K562 (cell line): ENCODE results near the gene XRN1. TPM values are rescaled to one million over a fixed set of nuclear protein-coding genes. Genes with fewer than 3 reads are reported as not detected.
A peak's percentile ranks its signal among the peaks of the same experiment; 100 is the strongest.

Experiments used
- BDP1 ChIP-seq: IDR thresholded peaks from 3 replicates; pipeline ENCODE4 v1.6.1; 2011; ENCODE audit not compliant: insufficient read length, insufficient read depth
- CEBPB ChIP-seq: fragments of 450-650 bp; IDR thresholded peaks from 2 replicates; pipeline ENCODE4 v1.6.1; 2016; ENCODE audit warnings: missing genetic modification characterization, missing compliant biosample characterization
- CREBBP ChIP-seq: IDR thresholded peaks from one replicate; pipeline ENCODE4 v1.6.1; 2012; ENCODE audit warnings: low read depth, mild to moderate bottlenecking, control low read depth, inconsistent platforms, low read length
- EP400 ChIP-seq: fragments of 450-650 bp; IDR thresholded peaks from 2 replicates; pipeline ENCODE4 v1.6.1; 2017; ENCODE audit warnings: antibody characterized with exemption, mild to moderate bottlenecking, moderate library complexity
- MYC ChIP-seq, 2 experiments: fragments of 250-450 bp in 1 of 2; sonication (Bioruptor Pico) in 1 of 2; IDR thresholded peaks; 2 replicates each; pipeline versions ENCODE4 v1.5.1 to v1.6.1; 2012 to 2021; ENCODE audit warnings: low read depth in 2 of 2, borderline replicate concordance in 1 of 2, improper control_type of control experiment in 1 of 2, low read length in 1 of 2, mild to moderate bottlenecking in 1 of 2, moderate library complexity in 1 of 2
- NR4A1 ChIP-seq, 2 experiments: fragments of 250-450 bp in 1 of 2; fragments of 450-650 bp in 1 of 2; sonication (Bioruptor Pico) in 1 of 2; IDR thresholded peaks; 2 replicates each; pipeline versions ENCODE4 v1.4.0 to v1.6.1; 2016 to 2020; ENCODE audit warnings: mild to moderate bottlenecking in 2 of 2, missing compliant biosample characterization in 1 of 2, missing genetic modification characterization in 1 of 2, moderate library complexity in 1 of 2
- PHF20 ChIP-seq: fragments of 450-650 bp; IDR thresholded peaks from 2 replicates; pipeline ENCODE4 v1.6.1; 2018; ENCODE audit not compliant: partially characterized antibody
- SAFB ChIP-seq: fragments of 200-400 bp; formaldehyde crosslinking; IDR thresholded peaks from 2 replicates; pipeline ENCODE4 v1.6.1; 2017; ENCODE audit warnings: low read depth, low read length, borderline replicate concordance
- SRSF9 ChIP-seq: fragments of 200-400 bp; formaldehyde crosslinking; IDR thresholded peaks from 2 replicates; pipeline ENCODE4 v1.6.1; 2017; ENCODE audit warnings: low read depth, low read length, borderline replicate concordance
- TEAD2 ChIP-seq: fragments of 450-650 bp; IDR thresholded peaks from 2 replicates; pipeline ENCODE4 v1.6.1; 2016; ENCODE audit warnings: missing genetic modification characterization, control low read depth, missing compliant biosample characterization
- ZEB2 ChIP-seq: fragments of 450-650 bp; IDR thresholded peaks from 2 replicates; pipeline ENCODE4 v1.6.1; 2016
- ZKSCAN1 ChIP-seq: fragments of 150-350 bp; IDR thresholded peaks from 2 replicates; pipeline ENCODE4 v1.6.1; 2016; ENCODE audit warnings: low read depth, low read length
- polyA plus RNA-seq, 8 experiments: library from polyadenylated mRNA; depleted of rRNA in 4 of 8; stranded (reverse) in 5 of 8; unstranded in 3 of 8; fragments of >200 nt; fragmentation: Nextera tagmentation in 2 of 8; fragmentation: Illumina TruSeq in 1 of 8; extraction: Ambion mirVana in 2 of 8; extraction: Trizol in 1 of 8; gene quantifications; 2 replicates each; pipeline versions ENCODE4 v1.2.1 to v1.2.3, GENCODE V29; 2011 to 2014; ENCODE audit warnings: inconsistent platforms in 1 of 8, missing spikeins in 1 of 8
- total RNA-seq, 7 experiments: library from RNA; depleted of rRNA in 6 of 7; stranded (reverse); fragments of >200 nt in 6 of 7; fragmentation: Illumina TruSeq in 2 of 7; extraction: Trizol in 2 of 7; gene quantifications; 2 replicates each; pipeline versions ENCODE4 v1.2.1 to v1.2.3, GENCODE V29; 2011 to 2021; ENCODE audit warnings: low replicate concordance in 1 of 7
- TF ChIP-seq, protein P1 (sequence below), 3 experiments: fragments of 200-800 bp in 1 of 3; fragments of 250-450 bp in 1 of 3; fragments of 450-650 bp in 1 of 3; sonication (Bioruptor Pico) in 1 of 3; sonication (Bioruptor generic) in 1 of 3; formaldehyde crosslinking in 1 of 3; IDR thresholded peaks; 2 replicates each; pipeline versions ENCODE4 v1.6.1 to v1.8.0; 2016 to 2022; ENCODE audit warnings: mild to moderate bottlenecking in 2 of 3, missing genetic modification characterization in 2 of 3, missing compliant biosample characterization in 1 of 3, moderate library complexity in 1 of 3
- TF ChIP-seq, protein P2 (sequence below): sonication (generic); formaldehyde crosslinking; IDR thresholded peaks from 2 replicates; pipeline ENCODE4 v1.8.1; 2023; ENCODE audit warnings: missing genetic modification reagents, mild to moderate bottlenecking, borderline replicate concordance

The XRN1 gene
- total and polyA plus RNA-seq, 9 of the 15 experiments (the other 6 are each of a cell fraction or from before 2014, with no cell fraction given): 3.1 to 28.4 (median 17.2) TPM

DNA sequence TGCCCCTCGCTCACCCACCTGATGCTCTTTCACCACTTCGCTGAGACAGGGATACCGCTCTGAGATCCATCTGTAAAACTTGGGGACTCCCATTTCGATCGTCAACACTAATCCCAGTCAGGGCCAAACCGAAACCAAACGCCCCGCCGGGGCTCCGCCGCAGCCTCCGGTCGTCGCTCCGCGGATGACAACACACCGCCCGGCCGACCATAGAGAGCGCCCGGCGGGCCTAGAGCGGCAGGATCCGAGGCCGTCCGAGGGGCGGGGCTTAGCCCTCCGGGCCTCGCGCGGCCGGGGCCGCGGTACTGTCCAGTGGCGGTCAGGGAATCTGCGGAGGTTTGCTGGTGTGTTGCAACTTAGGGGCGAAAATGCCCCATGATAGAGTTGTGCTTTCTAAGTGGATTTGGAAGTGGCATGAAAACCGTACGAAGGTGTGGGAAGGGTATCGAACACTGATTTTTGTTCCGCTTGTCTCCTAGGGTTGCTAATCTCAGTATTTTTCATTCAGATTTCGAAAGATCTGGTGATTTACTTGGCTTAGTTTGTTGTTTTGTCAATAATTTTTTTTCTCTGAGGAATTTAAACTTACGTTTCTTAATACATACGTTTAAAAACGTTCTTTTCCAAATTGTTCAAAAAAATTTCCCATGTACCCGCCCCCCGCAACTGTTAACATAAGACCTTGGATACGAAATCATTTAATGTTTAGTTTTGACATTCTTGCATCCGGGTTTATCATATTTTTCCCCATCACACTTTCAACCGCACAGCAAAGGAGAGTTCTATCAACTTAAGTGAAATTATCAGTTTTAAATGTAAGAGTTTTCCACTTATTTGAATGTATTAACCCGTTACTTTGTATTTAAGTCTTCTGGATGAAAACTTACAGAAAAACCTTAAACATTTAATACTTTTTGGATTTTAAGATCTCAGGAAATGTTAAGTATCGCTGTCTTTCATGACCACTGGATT, at the start of gene XRN1 (continued):
- TF ChIP-seq CEBPB (tag) (peak; percentile 97), ZEB2 (no peak), MYC (IDR thresholded peaks at IDR 0.05; ENCODE audit: low read depth, low read length) (peak; percentile 80), MYC (CRISPR knock-in tag; IDR thresholded peaks at IDR 0.05; ENCODE audit: borderline replicate concordance, low read depth) (no peak), PHF20 (peak; percentile 90), ZKSCAN1 (no peak), SRSF9 (no peak), CREBBP (no peak), SAFB (no peak), EP400 (peak; percentile 75), NR4A1 (CRISPR knock-in tag; IDR thresholded peaks at IDR 0.05) (no peak), NR4A1 (tag; IDR thresholded peaks at IDR 0.05) (no peak), TEAD2 (no peak), BDP1 (no peak)
- TF ChIP-seq, protein P1, sequence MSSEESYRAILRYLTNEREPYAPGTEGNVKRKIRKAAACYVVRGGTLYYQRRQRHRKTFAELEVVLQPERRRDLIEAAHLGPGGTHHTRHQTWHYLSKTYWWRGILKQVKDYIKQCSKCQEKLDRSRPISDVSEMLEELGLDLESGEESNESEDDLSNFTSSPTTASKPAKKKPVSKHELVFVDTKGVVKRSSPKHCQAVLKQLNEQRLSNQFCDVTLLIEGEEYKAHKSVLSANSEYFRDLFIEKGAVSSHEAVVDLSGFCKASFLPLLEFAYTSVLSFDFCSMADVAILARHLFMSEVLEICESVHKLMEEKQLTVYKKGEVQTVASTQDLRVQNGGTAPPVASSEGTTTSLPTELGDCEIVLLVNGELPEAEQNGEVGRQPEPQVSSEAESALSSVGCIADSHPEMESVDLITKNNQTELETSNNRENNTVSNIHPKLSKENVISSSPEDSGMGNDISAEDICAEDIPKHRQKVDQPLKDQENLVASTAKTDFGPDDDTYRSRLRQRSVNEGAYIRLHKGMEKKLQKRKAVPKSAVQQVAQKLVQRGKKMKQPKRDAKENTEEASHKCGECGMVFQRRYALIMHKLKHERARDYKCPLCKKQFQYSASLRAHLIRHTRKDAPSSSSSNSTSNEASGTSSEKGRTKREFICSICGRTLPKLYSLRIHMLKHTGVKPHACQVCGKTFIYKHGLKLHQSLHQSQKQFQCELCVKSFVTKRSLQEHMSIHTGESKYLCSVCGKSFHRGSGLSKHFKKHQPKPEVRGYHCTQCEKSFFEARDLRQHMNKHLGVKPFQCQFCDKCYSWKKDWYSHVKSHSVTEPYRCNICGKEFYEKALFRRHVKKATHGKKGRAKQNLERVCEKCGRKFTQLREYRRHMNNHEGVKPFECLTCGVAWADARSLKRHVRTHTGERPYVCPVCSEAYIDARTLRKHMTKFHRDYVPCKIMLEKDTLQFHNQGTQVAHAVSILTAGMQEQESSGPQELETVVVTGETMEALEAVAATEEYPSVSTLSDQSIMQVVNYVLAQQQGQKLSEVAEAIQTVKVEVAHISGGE (CRISPR knock-in tag; IDR thresholded peaks at IDR 0.05): no peak
- TF ChIP-seq, protein P2, sequence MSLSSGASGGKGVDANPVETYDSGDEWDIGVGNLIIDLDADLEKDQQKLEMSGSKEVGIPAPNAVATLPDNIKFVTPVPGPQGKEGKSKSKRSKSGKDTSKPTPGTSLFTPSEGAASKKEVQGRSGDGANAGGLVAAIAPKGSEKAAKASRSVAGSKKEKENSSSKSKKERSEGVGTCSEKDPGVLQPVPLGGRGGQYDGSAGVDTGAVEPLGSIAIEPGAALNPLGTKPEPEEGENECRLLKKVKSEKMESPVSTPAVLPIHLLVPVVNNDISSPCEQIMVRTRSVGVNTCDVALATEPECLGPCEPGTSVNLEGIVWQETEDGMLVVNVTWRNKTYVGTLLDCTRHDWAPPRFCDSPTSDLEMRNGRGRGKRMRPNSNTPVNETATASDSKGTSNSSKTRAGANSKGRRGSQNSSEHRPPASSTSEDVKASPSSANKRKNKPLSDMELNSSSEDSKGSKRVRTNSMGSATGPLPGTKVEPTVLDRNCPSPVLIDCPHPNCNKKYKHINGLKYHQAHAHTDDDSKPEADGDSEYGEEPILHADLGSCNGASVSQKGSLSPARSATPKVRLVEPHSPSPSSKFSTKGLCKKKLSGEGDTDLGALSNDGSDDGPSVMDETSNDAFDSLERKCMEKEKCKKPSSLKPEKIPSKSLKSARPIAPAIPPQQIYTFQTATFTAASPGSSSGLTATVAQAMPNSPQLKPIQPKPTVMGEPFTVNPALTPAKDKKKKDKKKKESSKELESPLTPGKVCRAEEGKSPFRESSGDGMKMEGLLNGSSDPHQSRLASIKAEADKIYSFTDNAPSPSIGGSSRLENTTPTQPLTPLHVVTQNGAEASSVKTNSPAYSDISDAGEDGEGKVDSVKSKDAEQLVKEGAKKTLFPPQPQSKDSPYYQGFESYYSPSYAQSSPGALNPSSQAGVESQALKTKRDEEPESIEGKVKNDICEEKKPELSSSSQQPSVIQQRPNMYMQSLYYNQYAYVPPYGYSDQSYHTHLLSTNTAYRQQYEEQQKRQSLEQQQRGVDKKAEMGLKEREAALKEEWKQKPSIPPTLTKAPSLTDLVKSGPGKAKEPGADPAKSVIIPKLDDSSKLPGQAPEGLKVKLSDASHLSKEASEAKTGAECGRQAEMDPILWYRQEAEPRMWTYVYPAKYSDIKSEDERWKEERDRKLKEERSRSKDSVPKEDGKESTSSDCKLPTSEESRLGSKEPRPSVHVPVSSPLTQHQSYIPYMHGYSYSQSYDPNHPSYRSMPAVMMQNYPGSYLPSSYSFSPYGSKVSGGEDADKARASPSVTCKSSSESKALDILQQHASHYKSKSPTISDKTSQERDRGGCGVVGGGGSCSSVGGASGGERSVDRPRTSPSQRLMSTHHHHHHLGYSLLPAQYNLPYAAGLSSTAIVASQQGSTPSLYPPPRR (CRISPR knock-in tag): peak; percentile 28; the same call in 1 of the 2 replicates
